Chondrocyte (in vitro differentiated cells): ENCODE results near the gene CMTM8. TPM values are rescaled to one million over a fixed set of nuclear protein-coding genes. Genes with fewer than 3 reads are reported as not detected.

Experiments
- DNase-seq: peaks from one replicate; pipeline ENCODE4 v3.0.0; 2021; ENCODE audit warnings: mixed read lengths, low spot score
- H3K27ac Mint-ChIP-seq: one replicate; pipeline ENCODE4 v1.8.0; 2021; ENCODE audit warnings: mild to moderate bottlenecking, moderate library complexity, mixed read lengths; ENCODE audit not compliant: unreplicated experiment
- H3K27me3 Mint-ChIP-seq: 2 replicates; pipeline ENCODE4 v1.8.0; 2021; ENCODE audit warnings: low read depth, mixed read lengths
- H3K36me3 Mint-ChIP-seq: 2 replicates; pipeline ENCODE4 v1.8.0; 2021; ENCODE audit warnings: low read depth, mixed read lengths
- H3K4me1 Mint-ChIP-seq: 2 replicates; pipeline ENCODE4 v1.8.0; 2021; ENCODE audit warnings: low read depth, mild to moderate bottlenecking, mixed read lengths
- H3K4me3 Mint-ChIP-seq: one replicate; pipeline ENCODE4 v1.8.0; 2021; ENCODE audit warnings: mild to moderate bottlenecking, moderate library complexity, mixed read lengths; ENCODE audit not compliant: unreplicated experiment
- H3K9me3 Mint-ChIP-seq: 2 replicates; pipeline ENCODE4 v1.8.0; 2021; ENCODE audit warnings: low read depth, mixed read lengths
- CTCF ChIP-seq: fragments of 200-600 bp; sonication (generic); IDR thresholded peaks from 2 replicates; pipeline ENCODE4 v1.5.0; 2021; ENCODE audit warnings: antibody characterized with exemption, mild to moderate bottlenecking, moderate library complexity
- total RNA-seq: library from RNA; stranded (reverse); gene quantifications from 3 replicates; pipeline ENCODE4 v1.2.1, GENCODE V29; 2021

CMTM8 gene
- total RNA-seq, 1 donor from 2014 or later = 2.5 TPM

GRCh38 chr3:32321095-32321790 is 82.8 kb downstream of the CMTM8 start:
- Mint-ChIP-seq H3K27ac (no peak overlapping the region), H3K9me3 (no peaks in the 10 kb centered on the region), H3K36me3 (no peaks in the 10 kb centered on the region), H3K4me1 (peaks cover 10% of the 10 kb centered on the region), H3K27me3 (no peaks in the 10 kb centered on the region), H3K4me3 (no peak overlapping the region)
- DNase-seq = no peak
- no peak for TF ChIP-seq CTCF

GRCh38 chr3:32322311-32322710 is 83.8 kb downstream of the CMTM8 start:
- Mint-ChIP-seq H3K27me3 (no peaks in the 10 kb centered on the region), H3K27ac (no peak overlapping the region), H3K4me3 (no peak overlapping the region), H3K4me1 (peaks cover 10% of the 10 kb centered on the region), H3K36me3 (no peaks in the 10 kb centered on the region), H3K9me3 (no peaks in the 10 kb centered on the region)
- no peak for DNase-seq
- TF ChIP-seq CTCF = no peak

- Mint-ChIP-seq H3K27me3 (no peaks in the 10 kb centered on the region), H3K27ac (no peak overlapping the region), H3K4me1 (peaks cover 10% of the 10 kb centered on the region), H3K36me3 (no peaks in the 10 kb centered on the region), H3K4me3 (no peak overlapping the region), H3K9me3 (no peaks in the 10 kb centered on the region)
- TF ChIP-seq CTCF = no peak
- no peak for DNase-seq
These were observed 85.1 kb downstream of the CMTM8 start for GRCh38 chr3:32323604-32324003.

- Mint-ChIP-seq H3K4me3 (no peak overlapping the region), H3K36me3 (no peaks in the 10 kb centered on the region), H3K9me3 (peaks cover 4% of the 10 kb centered on the region), H3K4me1 (peaks cover 10% of the 10 kb centered on the region), H3K27ac (no peak overlapping the region), H3K27me3 (no peaks in the 10 kb centered on the region)
- TF ChIP-seq CTCF = no peak
- DNase-seq = no peak
These were observed 86.7 kb downstream of the CMTM8 start for GRCh38 chr3:32325201-32325600.

- Mint-ChIP-seq H3K27ac (no peak overlapping the region), H3K36me3 (peaks cover 1% of the 10 kb centered on the region), H3K4me3 (no peak overlapping the region), H3K9me3 (peaks cover 6% of the 10 kb centered on the region), H3K27me3 (no peaks in the 10 kb centered on the region), H3K4me1 (peaks cover 6% of the 10 kb centered on the region)
- DNase-seq = no peak
- TF ChIP-seq CTCF = no peak
These were observed 87.4 kb downstream of the CMTM8 start for GRCh38 chr3:32325927-32326326.
